Mesodermal cell (in vitro differentiated cells): Measurements from ENCODE around the gene TGFA.
A peak's percentile ranks its signal among the peaks of the same experiment; 100 is the strongest.

Experiments
- H3K27ac ChIP-seq: 2 replicates; pipeline ENCODE4 v1.7.0; 2013; ENCODE audit warnings: mild to moderate bottlenecking, low read depth, low read length, moderate library complexity; ENCODE audit not compliant: severe bottlenecking
- H3K36me3 ChIP-seq: 2 replicates; pipeline ENCODE4 v1.7.1; 2013; ENCODE audit warnings: mild to moderate bottlenecking, low read length, moderate library complexity; ENCODE audit not compliant: control insufficient read depth, insufficient read depth
- H3K4me1 ChIP-seq: one replicate; pipeline ENCODE4 v1.7.1; 2013; ENCODE audit warnings: mild to moderate bottlenecking, low read length; ENCODE audit not compliant: insufficient read depth, control insufficient read depth, poor library complexity, severe bottlenecking
- H3K4me3 ChIP-seq: 2 replicates; pipeline ENCODE4 v1.7.0; 2013; ENCODE audit warnings: low read length, control low read depth, mild to moderate bottlenecking; ENCODE audit not compliant: insufficient read depth, poor library complexity, severe bottlenecking; ENCODE audit errors: extremely low read depth
- H3K9me3 ChIP-seq: 2 replicates; pipeline ENCODE4 v1.7.1; 2013; ENCODE audit warnings: mild to moderate bottlenecking, low read length, moderate library complexity; ENCODE audit not compliant: control insufficient read depth
- WGBS, 2 experiments: methylation state at CpG; one replicate each; pipeline ENCODE4 v1.1.5; 2013; ENCODE audit warnings: missing lambda C conversion rate in 2 of 2; ENCODE audit not compliant: insufficient coverage in 2 of 2; 5-methylcytosine and 5-hydroxymethylcytosine counted together

The TGFA gene

DNA sequence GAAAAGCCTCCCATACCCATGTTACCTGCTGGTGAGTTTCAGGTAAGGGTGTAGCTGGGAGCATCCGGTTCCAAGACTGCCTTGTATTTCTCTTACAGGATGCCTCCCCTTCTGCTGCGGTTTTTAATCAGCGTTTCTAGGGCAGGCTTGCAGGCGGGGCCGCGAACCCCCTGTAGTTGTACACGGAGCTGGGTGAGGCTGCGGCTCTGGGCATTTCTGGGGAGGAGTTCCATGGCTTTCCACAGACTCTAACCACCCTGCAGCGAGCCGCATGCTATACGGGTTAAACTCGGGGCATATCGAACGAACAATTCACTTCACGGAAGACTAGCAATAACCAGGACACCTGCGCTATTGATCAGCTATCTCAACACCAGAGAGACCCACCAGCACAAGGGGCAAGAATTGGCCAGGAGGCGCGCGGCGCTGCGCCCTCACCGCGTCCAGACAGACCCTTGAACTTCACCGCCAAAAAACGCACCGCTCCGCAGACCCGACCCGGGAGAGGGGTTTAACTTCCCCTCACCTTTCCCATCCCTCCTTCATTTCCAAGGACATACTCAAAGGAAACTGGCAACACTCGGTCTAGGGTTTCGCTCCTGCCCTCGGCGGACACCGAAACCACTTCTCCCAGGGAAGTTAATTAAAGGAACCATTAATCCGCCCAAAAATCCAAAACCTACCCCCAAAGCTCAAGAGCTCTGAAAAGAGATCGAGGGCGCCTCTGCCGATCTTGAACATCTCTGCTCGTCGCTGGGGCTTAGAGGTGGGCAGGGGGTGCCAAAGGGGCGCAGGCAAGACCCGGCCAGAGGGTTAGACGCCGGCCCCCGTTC, 909 bp downstream of the TGFA start:
- WGBS, 2 experiments, result 1% methylated on average over 28 of the region's 45 CpGs
- Histone ChIP-seq H3K9me3 (no peaks in the 10 kb centered on the region), H3K4me1 (peaks cover 6% of the 10 kb centered on the region), H3K27ac (no peak overlapping the region), H3K4me3 (peak overlapping the region; percentile 51), H3K36me3 (no peaks in the 10 kb centered on the region)

GRCh38 chr2:70551167-70551566, 2.5 kb downstream of the TGFA start:
- H3K9me3 ChIP-seq, result no peaks in the 10 kb centered on the region
- H3K36me3 ChIP-seq, result no peaks in the 10 kb centered on the region
- WGBS, 2 experiments, result 78 to 86% methylated on average over 4 to 6 of the region's 7 CpGs
- peaks cover 6% of the 10 kb centered on the region for H3K4me1 ChIP-seq
- no peak overlapping the region for H3K4me3 ChIP-seq
- H3K27ac ChIP-seq, result no peak overlapping the region

DNA sequence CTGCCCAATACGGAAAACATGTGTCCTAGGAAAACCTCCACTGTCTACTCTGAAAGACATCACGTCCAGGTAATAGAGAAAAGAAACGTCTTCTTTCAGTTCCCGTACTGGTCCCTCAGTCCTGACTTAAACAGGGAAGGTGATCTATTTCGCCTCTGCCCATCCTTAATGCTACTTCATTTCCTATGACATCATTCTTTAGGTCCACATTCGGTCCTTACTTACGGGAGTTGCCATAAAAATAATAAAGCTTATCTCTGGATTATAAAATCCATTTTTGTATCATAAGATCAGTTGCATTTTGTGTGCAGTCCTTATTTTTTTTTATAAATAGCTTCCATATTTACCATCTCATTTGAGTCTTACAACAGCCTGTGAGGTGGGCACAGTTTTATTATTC, 3.7 kb downstream of the TGFA start:
- Histone ChIP-seq H3K4me1 (peaks cover 6% of the 10 kb centered on the region), H3K36me3 (no peaks in the 10 kb centered on the region), H3K4me3 (no peak overlapping the region), H3K27ac (no peak overlapping the region), H3K9me3 (no peaks in the 10 kb centered on the region)
- 94 to 100% methylated on average over 3 to 4 of the region's 7 CpGs for WGBS, 2 experiments

- Histone ChIP-seq H3K4me3 (no peak overlapping the region), H3K9me3 (no peaks in the 10 kb centered on the region), H3K4me1 (no peaks in the 10 kb centered on the region), H3K36me3 (no peaks in the 10 kb centered on the region), H3K27ac (no peak overlapping the region)
- WGBS, 2 experiments, result 89 to 92% methylated on average over 10 to 11 of the region's 12 CpGs
Measured at GRCh38 chr2:70549064-70549710, 4.4 kb downstream of the TGFA start.

DNA sequence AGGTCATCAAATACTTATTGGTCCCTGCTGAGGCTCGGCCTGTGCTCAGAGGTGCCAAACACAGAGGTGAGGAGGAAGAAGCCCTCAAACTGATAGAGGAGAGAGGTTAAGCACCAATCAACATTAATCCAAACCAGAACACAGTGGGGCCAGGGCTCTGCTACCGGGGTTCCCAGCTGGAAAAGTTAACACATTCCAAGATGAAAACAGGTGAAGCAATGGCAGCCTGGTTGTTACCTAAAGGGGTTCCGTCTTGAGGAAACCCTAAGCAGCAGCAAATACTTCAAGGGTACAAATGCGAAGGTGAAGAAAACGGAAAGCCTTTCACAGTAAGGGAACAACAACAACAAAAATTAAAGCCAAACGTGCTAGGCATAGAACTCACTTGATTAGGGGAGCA, 5.4 kb downstream of the TGFA start:
- Histone ChIP-seq H3K27ac (no peak overlapping the region), H3K4me1 (no peaks in the 10 kb centered on the region), H3K9me3 (no peaks in the 10 kb centered on the region), H3K4me3 (no peak overlapping the region), H3K36me3 (no peaks in the 10 kb centered on the region)
- 85 to 97% methylated on average over 4 to 5 of the region's 6 CpGs for WGBS, 2 experiments

GRCh38 chr2:70546885-70547284, 6.7 kb downstream of the TGFA start:
- Histone ChIP-seq H3K4me3 (no peak overlapping the region), H3K9me3 (no peaks in the 10 kb centered on the region), H3K4me1 (peaks cover 3% of the 10 kb centered on the region), H3K36me3 (no peaks in the 10 kb centered on the region), H3K27ac (no peak overlapping the region)
- 80% methylated on average over 1 of the region's 3 CpGs; no CpG with 5 or more reads in 1 of the 2 experiments for WGBS, 2 experiments

- WGBS, 2 experiments, result 67 to 88% methylated on average over 1 of the region's 2 CpGs
- H3K27ac ChIP-seq, result no peak overlapping the region
- H3K4me1 ChIP-seq, result peaks cover 8% of the 10 kb centered on the region
- H3K36me3 ChIP-seq, result no peaks in the 10 kb centered on the region
- no peak overlapping the region for H3K4me3 ChIP-seq
- H3K9me3 ChIP-seq, result no peaks in the 10 kb centered on the region
Measured at GRCh38 chr2:70546376-70546775, 7.2 kb downstream of the TGFA start.

DNA sequence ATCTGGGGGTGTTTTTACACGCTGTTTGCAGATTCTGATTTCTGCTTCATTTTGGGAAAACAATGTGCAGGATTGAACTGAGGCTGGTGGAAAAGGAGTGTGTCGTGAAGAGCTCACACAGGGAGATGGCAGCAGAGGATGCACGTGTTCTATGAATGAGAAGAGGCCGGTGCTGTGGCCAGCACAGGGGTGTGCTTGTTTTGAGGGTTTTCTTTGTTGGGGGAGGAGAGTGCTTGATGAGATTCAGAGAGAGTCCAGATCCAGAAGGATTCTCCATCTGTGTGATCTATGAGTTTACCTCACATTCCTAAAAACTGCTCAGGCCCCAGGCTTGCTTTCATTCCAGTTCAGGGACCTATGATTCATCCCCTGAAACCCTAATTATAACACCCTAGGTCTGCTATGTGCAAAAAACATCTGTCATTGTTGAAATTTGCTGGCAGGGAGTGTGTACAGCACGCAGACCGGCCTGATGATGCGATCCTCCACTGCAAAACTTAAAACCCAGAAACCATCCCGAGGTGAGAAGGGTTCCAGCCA, 12.1 kb downstream of the TGFA start:
- H3K4me3 ChIP-seq, result no peak overlapping the region
- no peaks in the 10 kb centered on the region for H3K36me3 ChIP-seq
- H3K27ac ChIP-seq, result no peak overlapping the region
- WGBS, 2 experiments, result 66 to 94% methylated on average over 5 to 8 of the region's 8 CpGs
- peaks cover 11% of the 10 kb centered on the region for H3K4me1 ChIP-seq
- H3K9me3 ChIP-seq, result peaks cover 10% of the 10 kb centered on the region

GRCh38 chr2:70537840-70538239, 15.8 kb downstream of the TGFA start:
- Histone ChIP-seq H3K27ac (no peak overlapping the region), H3K4me3 (no peak overlapping the region), H3K4me1 (peaks cover 11% of the 10 kb centered on the region), H3K36me3 (no peaks in the 10 kb centered on the region), H3K9me3 (peaks cover 16% of the 10 kb centered on the region)
- no CpG with 5 or more reads among the region's 1 CpG for WGBS, 2 experiments

DNA sequence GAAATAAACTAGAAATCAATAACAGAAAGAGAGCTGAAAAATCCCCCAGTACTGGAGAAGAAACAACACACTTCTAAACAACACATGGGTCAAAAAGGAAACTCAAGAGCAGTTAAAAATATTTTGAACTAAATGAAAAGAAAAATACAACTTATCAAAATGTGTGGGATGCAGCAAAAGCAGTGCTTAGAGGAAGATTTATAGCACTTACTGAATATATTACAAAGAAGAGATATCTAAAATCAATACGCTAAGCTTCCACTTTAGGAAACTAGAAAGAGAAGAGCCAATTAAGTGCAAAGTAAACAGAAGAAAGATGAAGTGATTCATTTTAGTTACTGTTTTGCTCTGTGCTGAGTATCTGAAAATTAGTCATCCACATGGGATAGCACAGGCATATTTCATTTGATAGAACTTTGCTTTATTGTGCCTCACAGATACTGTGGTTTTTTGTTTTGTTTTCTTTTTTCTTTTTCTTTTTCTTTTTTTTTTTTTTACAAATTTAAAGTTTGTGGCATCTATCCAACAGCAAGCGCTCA, 17.0 kb downstream of the TGFA start:
- Histone ChIP-seq H3K27ac (no peak overlapping the region), H3K4me1 (peaks cover 5% of the 10 kb centered on the region), H3K4me3 (no peak overlapping the region), H3K36me3 (no peaks in the 10 kb centered on the region), H3K9me3 (peaks cover 16% of the 10 kb centered on the region)
- WGBS, 2 experiments, result no CpG with 5 or more reads among the region's 2 CpGs
